Vagina (tissue), 2 donors: ENCODE results near the gene SMTNL2.

ENCODE experiments used
- CTCF ChIP-seq, 3 experiments: fragments of 450-650 bp in 2 of 3; fragments of 200-600 bp in 1 of 3; sonication (generic) in 1 of 3; IDR thresholded peaks; one replicate each; pipeline ENCODE4 v1.5.1; 2017 to 2019; ENCODE audit warnings: antibody characterized with exemption in 3 of 3, mild to moderate bottlenecking in 2 of 3, moderate library complexity in 2 of 3
- POLR2A ChIP-seq, 2 donors: fragments of 450-650 bp; IDR thresholded peaks; one replicate each; pipeline ENCODE4 v1.6.1; 2017; ENCODE audit warnings: antibody characterized with exemption in 2 of 2, mild to moderate bottlenecking in 2 of 2, moderate library complexity in 2 of 2

GRCh38 chr17:4594406-4594805 is 10.1 kb downstream of the SMTNL2 start:
- TF ChIP-seq CTCF (IDR thresholded peaks at IDR 0.05) (no peak), POLR2A (IDR thresholded peaks at IDR 0.05) (no peak)
